Large intestine (tissue), 3 donors: ENCODE results near the gene MAST4. TPM values are rescaled to one million over a fixed set of nuclear protein-coding genes. Genes with fewer than 3 reads are reported as not detected.

ENCODE experiments used
- DNase-seq, 2 donors: peaks; one replicate each; pipeline versions ENCODE4 v3.0.0 to v3.0.0-alpha.2; 2013
- H3K27ac ChIP-seq: one replicate; pipeline ENCODE4 v1.5.1; 2013; ENCODE audit warnings: low read length
- H3K27me3 ChIP-seq: 2 replicates; pipeline ENCODE4 v1.6.1; 2013; ENCODE audit warnings: low read length; ENCODE audit not compliant: control insufficient read depth, insufficient read depth
- H3K36me3 ChIP-seq: 2 replicates; pipeline ENCODE4 v1.6.1; 2013; ENCODE audit warnings: low read length; ENCODE audit not compliant: control insufficient read depth, insufficient read depth
- H3K4me1 ChIP-seq: one replicate; pipeline ENCODE4 v1.6.1; 2013; ENCODE audit warnings: low read length; ENCODE audit not compliant: control insufficient read depth, insufficient read depth
- H3K4me3 ChIP-seq: one replicate; pipeline ENCODE4 v1.5.1; 2013; ENCODE audit warnings: low read length
- H3K9me3 ChIP-seq: one replicate; pipeline ENCODE4 v1.6.1; 2013; ENCODE audit warnings: mild to moderate bottlenecking, low read depth, low read length, moderate library complexity; ENCODE audit not compliant: control insufficient read depth
- WGBS: methylation state at CpG from one replicate; pipeline ENCODE4 v1.1.5; 2013; ENCODE audit warnings: low lambda C conversion rate; ENCODE audit not compliant: insufficient coverage; 5-methylcytosine and 5-hydroxymethylcytosine counted together
- polyA plus RNA-seq: library from polyadenylated mRNA; unstranded; fragments of 120-200 nt; gene quantifications from one replicate; pipeline ENCODE4 v1.2.1, GENCODE V29; 2013

MAST4 gene
- polyA plus RNA-seq, 1 donor: 14.8 TPM

DNA sequence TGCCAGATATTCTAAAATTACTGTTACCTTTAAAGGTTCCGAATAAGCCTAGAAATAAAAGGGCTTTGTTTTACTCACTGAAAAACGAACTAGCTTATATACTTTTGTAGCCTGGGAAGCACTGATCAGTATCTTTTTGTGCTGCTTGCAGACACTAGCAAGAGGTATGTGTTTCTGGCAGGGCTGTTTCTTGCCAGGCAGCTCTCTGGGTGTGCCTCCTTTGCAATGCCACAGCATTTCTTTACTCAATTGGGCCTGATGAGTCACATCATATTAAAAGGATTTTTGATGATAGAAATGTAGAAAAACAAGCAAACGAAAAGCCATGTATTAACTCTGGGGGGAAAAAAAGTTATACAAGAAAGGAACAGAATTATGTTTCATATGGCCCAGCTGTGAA is 564.8 kb downstream of the MAST4 start:
- H3K4me3 ChIP-seq: no peak overlapping the region
- no peaks in the 10 kb centered on the region for H3K4me1 ChIP-seq
- peaks cover 6% of the 10 kb centered on the region for H3K9me3 ChIP-seq
- WGBS: 83% methylated on average over 1 of the region's 3 CpGs
- no peak overlapping the region for H3K27ac ChIP-seq
- H3K27me3 ChIP-seq: no peaks in the 10 kb centered on the region
- DNase-seq: no peak
- H3K36me3 ChIP-seq: peaks cover 53% of the 10 kb centered on the region

DNA sequence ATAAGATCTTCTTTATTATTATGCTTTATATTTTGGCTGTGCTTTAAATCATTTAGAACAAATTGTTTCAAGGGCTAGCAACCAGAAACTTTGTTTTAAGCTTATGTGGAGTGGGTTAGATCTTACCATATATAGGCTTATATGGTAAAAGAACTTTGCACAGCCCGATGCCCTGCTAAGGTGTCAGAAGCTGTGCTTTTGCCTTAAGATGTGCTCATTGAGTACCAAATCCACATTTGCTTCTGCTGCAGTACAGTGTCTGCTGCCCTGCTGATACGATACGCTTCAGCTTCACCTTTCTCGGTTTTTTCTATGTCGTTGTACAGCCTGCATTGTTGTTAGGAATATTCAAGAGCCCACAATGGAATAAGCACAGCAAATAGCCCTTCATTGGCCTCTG is 565.6 kb downstream of the MAST4 start:
- WGBS: no CpG with 5 or more reads among the region's 5 CpGs
- Histone ChIP-seq H3K27ac (no peak overlapping the region), H3K4me3 (no peak overlapping the region), H3K4me1 (peaks cover 6% of the 10 kb centered on the region), H3K36me3 (peaks cover 47% of the 10 kb centered on the region), H3K9me3 (peaks cover 6% of the 10 kb centered on the region), H3K27me3 (no peaks in the 10 kb centered on the region)
- DNase-seq: no peak

DNA sequence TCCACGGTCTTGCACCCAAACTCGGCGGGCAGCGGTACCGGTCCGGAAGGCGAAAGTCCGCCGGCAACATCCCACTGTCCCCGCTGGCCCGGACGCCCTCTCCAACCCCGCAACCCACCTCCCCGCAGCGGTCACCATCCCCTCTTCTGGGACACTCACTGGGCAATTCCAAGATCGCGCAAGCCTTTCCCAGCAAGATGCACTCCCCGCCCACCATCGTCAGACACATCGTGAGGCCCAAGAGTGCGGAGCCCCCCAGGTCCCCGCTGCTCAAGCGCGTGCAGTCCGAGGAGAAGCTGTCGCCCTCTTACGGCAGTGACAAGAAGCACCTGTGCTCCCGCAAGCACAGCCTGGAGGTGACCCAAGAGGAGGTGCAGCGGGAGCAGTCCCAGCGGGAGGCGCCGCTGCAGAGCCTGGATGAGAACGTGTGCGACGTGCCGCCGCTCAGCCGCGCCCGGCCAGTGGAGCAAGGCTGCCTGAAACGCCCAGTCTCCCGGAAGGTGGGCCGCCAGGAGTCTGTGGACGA is 567.1 kb downstream of the MAST4 start:
- no CpG with 5 or more reads among the region's 44 CpGs for WGBS
- Histone ChIP-seq H3K27me3 (no peaks in the 10 kb centered on the region), H3K4me1 (peaks cover 7% of the 10 kb centered on the region), H3K27ac (no peak overlapping the region), H3K9me3 (peaks cover 6% of the 10 kb centered on the region), H3K36me3 (peaks cover 52% of the 10 kb centered on the region), H3K4me3 (no peak overlapping the region)
- no peak for DNase-seq

DNA sequence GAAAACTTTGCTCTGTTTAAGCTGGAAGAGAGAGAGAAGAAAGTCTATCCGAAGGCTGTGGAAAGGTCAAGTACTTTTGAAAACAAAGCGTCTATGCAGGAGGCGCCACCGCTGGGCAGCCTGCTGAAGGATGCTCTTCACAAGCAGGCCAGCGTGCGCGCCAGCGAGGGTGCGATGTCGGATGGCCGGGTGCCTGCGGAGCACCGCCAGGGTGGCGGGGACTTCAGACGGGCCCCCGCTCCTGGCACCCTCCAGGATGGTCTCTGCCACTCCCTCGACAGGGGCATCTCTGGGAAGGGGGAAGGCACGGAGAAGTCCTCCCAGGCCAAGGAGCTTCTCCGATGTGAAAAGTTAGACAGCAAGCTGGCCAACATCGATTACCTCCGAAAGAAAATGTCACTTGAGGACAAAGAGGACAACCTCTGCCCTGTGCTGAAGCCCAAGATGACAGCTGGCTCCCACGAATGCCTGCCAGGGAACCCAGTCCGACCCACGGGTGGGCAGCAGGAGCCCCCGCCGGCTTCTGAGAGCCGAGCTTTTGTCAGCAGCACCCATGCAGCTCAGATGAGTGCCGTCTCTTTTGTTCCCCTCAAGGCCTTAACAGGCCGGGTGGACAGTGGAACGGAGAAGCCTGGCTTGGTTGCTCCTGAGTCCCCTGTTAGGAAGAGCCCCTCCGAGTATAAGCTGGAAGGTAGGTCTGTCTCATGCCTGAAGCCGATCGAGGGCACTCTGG is 567.8 kb downstream of the MAST4 start:
- Histone ChIP-seq H3K27me3 (no peaks in the 10 kb centered on the region), H3K27ac (no peak overlapping the region), H3K9me3 (peaks cover 6% of the 10 kb centered on the region), H3K4me1 (peaks cover 7% of the 10 kb centered on the region), H3K36me3 (peaks cover 52% of the 10 kb centered on the region), H3K4me3 (no peak overlapping the region)
- no CpG with 5 or more reads among the region's 33 CpGs for WGBS
- DNase-seq: no peak

DNA sequence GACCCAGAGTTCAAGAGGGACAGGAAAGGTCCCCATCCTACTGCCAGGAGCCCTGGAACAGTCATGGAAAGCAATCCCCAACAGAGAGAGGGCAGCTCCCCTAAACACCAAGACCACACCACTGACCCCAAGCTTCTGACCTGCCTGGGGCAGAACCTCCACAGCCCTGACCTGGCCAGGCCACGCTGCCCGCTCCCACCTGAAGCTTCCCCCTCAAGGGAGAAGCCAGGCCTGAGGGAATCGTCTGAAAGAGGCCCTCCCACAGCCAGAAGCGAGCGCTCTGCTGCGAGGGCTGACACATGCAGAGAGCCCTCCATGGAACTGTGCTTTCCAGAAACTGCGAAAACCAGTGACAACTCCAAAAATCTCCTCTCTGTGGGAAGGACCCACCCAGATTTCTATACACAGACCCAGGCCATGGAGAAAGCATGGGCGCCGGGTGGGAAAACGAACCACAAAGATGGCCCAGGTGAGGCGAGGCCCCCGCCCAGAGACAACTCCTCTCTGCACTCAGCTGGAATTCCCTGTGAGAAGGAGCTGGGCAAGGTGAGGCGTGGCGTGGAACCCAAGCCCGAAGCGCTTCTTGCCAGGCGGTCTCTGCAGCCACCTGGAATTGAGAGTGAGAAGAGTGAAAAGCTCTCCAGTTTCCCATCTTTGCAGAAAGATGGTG is 568.8 kb downstream of the MAST4 start:
- no peak overlapping the region for H3K27ac ChIP-seq
- peaks cover 6% of the 10 kb centered on the region for H3K9me3 ChIP-seq
- no peaks in the 10 kb centered on the region for H3K27me3 ChIP-seq
- WGBS: no CpG with 5 or more reads among the region's 17 CpGs
- H3K36me3 ChIP-seq: peaks cover 47% of the 10 kb centered on the region
- peaks cover 7% of the 10 kb centered on the region for H3K4me1 ChIP-seq
- H3K4me3 ChIP-seq: no peak overlapping the region
- no peak for DNase-seq

DNA sequence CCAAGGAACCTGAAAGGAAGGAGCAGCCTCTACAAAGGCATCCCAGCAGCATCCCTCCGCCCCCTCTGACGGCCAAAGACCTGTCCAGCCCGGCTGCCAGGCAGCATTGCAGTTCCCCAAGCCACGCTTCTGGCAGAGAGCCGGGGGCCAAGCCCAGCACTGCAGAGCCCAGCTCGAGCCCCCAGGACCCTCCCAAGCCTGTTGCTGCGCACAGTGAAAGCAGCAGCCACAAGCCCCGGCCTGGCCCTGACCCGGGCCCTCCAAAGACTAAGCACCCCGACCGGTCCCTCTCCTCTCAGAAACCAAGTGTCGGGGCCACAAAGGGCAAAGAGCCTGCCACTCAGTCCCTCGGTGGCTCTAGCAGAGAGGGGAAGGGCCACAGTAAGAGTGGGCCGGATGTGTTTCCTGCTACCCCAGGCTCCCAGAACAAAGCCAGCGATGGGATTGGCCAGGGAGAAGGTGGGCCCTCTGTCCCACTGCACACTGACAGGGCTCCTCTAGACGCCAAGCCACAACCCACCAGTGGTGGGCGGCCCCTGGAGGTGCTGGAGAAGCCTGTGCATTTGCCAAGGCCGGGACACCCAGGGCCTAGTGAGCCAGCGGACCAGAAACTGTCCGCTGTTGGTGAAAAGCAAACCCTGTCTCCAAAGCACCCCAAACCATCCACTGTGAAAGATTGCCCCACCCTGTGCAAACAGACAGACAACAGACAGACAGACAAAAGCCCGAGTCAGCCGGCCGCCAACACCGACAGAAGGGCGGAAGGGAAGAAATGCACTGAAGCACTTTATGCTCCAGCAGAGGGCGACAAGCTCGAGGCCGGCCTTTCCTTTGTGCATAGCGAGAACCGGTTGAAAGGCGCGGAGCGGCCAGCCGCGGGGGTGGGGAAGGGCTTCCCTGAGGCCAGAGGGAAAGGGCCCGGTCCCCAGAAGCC is 569.6 kb downstream of the MAST4 start:
- Histone ChIP-seq H3K4me1 (peaks cover 7% of the 10 kb centered on the region), H3K9me3 (peaks cover 6% of the 10 kb centered on the region), H3K36me3 (peaks cover 48% of the 10 kb centered on the region), H3K4me3 (peak overlapping the region; percentile 4), H3K27me3 (no peaks in the 10 kb centered on the region), H3K27ac (peak overlapping the region; percentile 0)
- peak; percentile 73 to 83 for DNase-seq
- no CpG with 5 or more reads among the region's 36 CpGs for WGBS

DNA sequence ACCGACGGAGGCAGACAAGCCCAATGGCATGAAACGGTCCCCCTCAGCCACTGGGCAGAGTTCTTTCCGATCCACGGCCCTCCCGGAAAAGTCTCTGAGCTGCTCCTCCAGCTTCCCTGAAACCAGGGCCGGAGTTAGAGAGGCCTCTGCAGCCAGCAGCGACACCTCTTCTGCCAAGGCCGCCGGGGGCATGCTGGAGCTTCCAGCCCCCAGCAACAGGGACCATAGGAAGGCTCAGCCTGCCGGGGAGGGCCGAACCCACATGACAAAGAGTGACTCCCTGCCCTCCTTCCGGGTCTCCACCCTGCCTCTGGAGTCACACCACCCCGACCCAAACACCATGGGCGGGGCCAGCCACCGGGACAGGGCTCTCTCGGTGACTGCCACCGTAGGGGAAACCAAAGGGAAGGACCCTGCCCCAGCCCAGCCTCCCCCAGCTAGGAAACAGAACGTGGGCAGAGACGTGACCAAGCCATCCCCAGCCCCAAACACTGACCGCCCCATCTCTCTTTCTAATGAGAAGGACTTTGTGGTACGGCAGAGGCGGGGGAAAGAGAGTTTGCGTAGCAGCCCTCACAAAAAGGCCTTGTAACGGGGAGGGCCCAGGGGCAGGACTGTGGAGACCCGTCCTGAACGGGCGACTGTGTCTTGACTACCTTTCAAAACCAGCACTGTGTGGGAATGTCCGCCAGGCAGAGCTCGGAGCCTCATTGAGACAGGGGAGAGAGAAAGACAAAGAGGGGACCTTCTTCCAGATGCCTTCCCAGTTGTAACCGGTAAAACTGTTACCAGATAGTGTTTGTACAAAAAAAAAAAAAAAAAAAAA is 570.5 kb downstream of the MAST4 start:
- peaks cover 52% of the 10 kb centered on the region for H3K36me3 ChIP-seq
- peak overlapping the region; percentile 4 for H3K4me3 ChIP-seq
- peak overlapping the region; percentile 0 for H3K27ac ChIP-seq
- no peak for DNase-seq
- H3K27me3 ChIP-seq: no peaks in the 10 kb centered on the region
- WGBS: 100% methylated on average over 2 of the region's 31 CpGs
- H3K9me3 ChIP-seq: peaks cover 6% of the 10 kb centered on the region
- H3K4me1 ChIP-seq: peaks cover 7% of the 10 kb centered on the region

DNA sequence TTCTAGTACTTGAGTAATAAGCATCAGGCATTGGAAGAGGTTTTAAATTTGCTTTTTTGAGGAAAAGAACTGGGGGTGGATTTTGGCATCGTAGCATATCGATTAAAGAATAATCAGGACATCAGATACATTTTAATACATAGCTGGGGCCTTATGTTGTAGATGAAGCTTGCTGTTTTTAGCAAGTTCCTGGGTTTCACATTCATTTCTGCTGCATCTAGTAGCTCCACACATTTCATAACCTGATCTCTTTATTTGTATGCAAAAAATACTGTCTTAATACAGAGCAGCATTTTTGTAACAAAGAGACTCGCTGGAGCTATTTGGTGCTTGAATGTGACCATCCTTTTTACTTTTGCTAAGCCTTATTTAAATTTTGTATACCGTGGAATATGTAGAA is 571.9 kb downstream of the MAST4 start:
- H3K27me3 ChIP-seq: no peaks in the 10 kb centered on the region
- peaks cover 7% of the 10 kb centered on the region for H3K4me1 ChIP-seq
- H3K4me3 ChIP-seq: no peak overlapping the region
- peaks cover 5% of the 10 kb centered on the region for H3K9me3 ChIP-seq
- H3K27ac ChIP-seq: no peak overlapping the region
- WGBS: 100% methylated on average over 3 of the region's 4 CpGs
- H3K36me3 ChIP-seq: peaks cover 40% of the 10 kb centered on the region
- no peak for DNase-seq

DNA sequence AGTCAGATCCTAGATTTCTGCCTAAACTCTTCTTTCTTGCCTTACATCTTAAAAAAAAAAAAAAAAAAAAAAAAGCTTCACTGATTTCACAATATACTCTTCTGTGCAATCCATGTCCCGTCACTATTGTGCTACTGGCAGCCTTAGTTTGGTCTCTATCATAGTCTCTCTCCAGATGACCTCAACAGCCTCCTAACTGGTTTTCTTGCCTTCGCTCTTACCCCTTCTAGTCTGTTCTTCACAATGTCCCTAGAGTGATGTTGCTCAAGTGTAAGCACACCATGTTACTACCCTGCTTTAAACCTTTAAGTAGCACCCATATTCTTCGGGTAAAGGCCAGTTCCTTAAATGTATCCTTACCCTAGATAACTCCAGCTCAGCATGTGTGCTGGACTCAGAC is 574.6 kb downstream of the MAST4 start:
- Histone ChIP-seq H3K4me1 (peaks cover 7% of the 10 kb centered on the region), H3K36me3 (peaks cover 13% of the 10 kb centered on the region), H3K9me3 (no peaks in the 10 kb centered on the region), H3K27ac (no peak overlapping the region), H3K4me3 (no peak overlapping the region), H3K27me3 (no peaks in the 10 kb centered on the region)
- no peak for DNase-seq
- WGBS: 100% methylated on average over 1 of the region's 3 CpGs
